GM10248 (cell line): ENCODE data around the gene BMPR1A.

ENCODE experiments used
- CTCF ChIA-PET: fragments of 300-600 bp; sonication (Branson Sonifier 250); formaldehyde crosslinking; extraction: SDS; loops from one replicate; lab custom pipeline; 2021; ENCODE audit warnings: antibody characterized with exemption; lab: Yijun Ruan, JAX
- POLR2A ChIA-PET: fragments of 350-650 bp; sonication (Branson Sonifier 250); formaldehyde crosslinking; extraction: SDS; loops from one replicate; lab custom pipeline; 2020; ENCODE audit warnings: antibody characterized with exemption; lab: Yijun Ruan, JAX
- DNase-seq: peaks from one replicate; pipeline ENCODE4 v3.0.0; 2012; ENCODE audit errors: extremely low spot score
- TF ChIP-seq, protein P1 (sequence below): IDR thresholded peaks from 2 replicates; pipeline ENCODE4 v1.5.1; 2012; ENCODE audit warnings: mild to moderate bottlenecking, low read depth; ENCODE audit errors: extremely low read depth, missing control alignments, control extremely low read depth

BMPR1A gene

DNA sequence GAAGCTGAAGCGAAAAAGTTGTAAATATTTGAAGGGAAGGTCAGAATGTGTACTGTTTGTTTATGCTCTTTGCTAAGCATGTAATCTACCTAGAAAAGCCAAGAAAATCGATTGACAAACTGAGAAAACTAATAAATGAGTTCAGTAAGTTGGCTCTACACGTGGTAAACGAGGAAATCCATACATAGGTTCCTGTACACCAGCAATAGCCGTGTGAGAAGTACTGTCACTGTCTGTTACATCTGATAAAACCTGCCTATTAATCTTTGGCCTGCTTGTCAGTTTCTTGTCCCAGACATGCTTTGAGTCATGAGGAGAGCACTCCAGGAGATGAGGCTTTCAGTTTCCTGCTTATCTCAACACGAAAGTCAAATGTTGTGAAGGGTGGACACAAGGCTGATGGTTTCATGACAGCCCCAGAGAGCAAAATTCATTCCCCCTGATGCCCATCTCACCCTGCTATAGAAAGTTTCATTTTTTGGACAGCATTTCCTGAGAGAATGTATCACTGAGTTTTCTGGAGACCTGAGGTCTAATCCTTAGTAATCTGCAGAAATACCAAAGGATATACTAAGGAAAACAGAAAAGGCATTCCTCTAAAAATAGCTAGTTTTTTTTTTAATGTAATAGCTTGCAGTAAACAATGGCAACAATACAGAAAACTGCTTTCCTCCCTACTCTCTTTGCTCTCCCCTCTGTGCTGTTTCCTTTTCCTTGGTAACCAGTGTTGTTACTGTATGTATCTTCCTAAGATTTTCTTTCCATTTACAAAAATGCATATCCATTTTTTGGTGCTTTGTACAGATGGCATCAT lies 18.8 kb downstream of the BMPR1A start:
- peak; percentile 46 for DNase-seq
- ChIA-PET POLR2A (no interaction called here), CTCF (interaction anchor here (0.8 to 1.3 kb wide), 4 partner anchors 10 to 88 kb away, joined by 3 read pairs; no protein-coding TSS in a partner anchor)
- TF ChIP-seq, protein P1, sequence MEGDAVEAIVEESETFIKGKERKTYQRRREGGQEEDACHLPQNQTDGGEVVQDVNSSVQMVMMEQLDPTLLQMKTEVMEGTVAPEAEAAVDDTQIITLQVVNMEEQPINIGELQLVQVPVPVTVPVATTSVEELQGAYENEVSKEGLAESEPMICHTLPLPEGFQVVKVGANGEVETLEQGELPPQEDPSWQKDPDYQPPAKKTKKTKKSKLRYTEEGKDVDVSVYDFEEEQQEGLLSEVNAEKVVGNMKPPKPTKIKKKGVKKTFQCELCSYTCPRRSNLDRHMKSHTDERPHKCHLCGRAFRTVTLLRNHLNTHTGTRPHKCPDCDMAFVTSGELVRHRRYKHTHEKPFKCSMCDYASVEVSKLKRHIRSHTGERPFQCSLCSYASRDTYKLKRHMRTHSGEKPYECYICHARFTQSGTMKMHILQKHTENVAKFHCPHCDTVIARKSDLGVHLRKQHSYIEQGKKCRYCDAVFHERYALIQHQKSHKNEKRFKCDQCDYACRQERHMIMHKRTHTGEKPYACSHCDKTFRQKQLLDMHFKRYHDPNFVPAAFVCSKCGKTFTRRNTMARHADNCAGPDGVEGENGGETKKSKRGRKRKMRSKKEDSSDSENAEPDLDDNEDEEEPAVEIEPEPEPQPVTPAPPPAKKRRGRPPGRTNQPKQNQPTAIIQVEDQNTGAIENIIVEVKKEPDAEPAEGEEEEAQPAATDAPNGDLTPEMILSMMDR, result no peak

DNA sequence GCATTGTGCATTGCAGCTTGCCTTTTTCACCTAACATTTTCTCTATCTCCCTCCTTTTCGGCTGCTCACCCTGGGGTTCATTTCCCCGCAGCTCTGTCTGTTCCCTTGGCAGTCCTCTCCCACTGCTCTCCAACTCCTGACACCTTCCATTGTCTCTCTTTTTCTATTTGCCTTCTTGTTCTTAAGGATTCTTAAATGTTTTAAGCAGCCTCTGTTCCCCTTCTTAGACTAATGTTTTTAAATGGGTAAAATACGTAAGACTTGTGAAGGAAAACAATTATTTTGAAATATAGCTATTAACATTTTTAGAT lies 19.4 kb downstream of the BMPR1A start:
- CTCF ChIA-PET, result interaction anchor here (0.8 to 1.2 kb wide), 3 partner anchors 9 to 87 kb away, joined by 3 read pairs; no protein-coding TSS in a partner anchor
- no peak for DNase-seq
- TF ChIP-seq, protein P1, result no peak
- POLR2A ChIA-PET, result no interaction called here

DNA sequence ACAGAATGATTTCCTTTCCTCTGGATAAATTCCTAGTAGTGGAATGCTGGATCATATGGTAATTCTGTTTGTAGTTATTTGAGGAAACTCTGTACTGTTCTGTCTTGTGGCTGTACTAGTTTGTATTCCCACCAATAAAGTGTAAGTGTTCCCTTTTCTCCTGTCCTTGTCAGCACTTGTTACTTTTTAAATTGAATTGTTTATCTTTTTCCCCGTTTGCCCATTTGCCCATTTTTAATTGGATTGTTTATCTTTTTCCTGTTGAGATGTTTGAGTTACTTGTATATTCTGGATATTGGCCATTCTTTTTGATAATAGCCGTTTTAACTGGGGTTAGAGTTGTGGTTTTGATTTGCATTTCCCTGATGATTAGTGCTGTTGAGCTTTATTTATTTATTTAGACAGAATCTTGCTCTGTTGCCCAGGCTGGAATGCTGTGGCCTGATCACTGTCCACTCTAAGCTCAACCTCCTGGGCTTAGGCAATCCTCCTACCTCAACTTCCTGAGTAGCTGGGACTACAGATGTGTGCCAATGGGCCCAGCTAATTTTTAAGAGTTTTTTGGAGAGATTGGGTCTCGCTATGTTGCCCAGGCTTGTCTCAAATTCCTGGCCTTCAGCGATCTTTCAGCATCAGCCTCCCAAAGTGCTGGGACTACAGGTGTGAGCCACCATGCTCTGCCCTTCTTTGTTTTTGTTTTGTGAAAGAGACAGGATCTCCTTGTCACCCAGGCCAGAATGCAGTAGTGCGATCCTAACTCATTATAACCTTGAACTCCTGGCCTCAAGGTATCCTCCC lies 23.0 kb downstream of the BMPR1A start:
- TF ChIP-seq, protein P1, result no peak
- ChIA-PET POLR2A (interaction anchor here (1.2 kb wide), 1 partner anchor 10 kb away, joined by 3 read pairs; no protein-coding TSS in a partner anchor), CTCF (interaction anchor here (0.9 kb wide), 1 partner anchor 9 kb away, joined by 3 read pairs; no protein-coding TSS in a partner anchor)
- no peak for DNase-seq

DNA sequence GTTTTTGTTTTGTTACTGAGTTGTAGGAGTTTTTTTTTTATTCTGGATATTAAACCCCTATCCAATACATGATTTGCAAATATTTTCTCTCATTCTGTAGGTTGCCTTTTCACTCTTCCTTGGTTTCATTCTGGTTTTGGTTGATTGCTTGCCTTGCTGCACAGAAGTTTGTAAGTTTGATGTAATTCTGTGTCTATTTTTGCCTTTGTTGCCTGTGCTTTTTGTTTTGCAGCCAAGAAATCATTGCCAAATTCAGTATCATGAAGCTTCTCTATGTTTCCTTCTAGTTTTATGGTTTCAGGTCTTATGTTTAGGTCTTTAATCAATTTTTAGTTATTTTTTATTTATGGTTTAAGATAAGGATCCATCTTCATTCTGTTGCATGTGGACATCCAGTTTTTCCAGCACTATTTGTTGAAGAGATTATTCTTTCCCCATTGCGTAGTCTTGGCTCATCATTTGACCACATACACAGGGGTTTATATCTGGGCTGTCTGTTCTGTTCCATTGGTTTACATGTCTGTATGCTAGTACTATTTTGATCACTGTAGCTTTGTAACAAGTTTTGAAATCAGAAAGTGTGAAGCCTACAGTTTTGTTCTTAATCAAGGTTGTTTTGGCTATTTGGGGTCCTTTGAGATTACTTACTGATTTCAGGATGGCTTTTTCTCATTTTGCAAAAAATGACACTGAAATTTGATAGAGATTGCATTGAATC lies 26.4 kb downstream of the BMPR1A start:
- ChIA-PET POLR2A (no interaction called here), CTCF (interaction anchor here (0.6 to 1.5 kb wide), 2 partner anchors 16 to 944 kb away, joined by 3 read pairs; no protein-coding TSS in a partner anchor)
- TF ChIP-seq, protein P1, result no peak
- peak; percentile 23 for DNase-seq

DNA sequence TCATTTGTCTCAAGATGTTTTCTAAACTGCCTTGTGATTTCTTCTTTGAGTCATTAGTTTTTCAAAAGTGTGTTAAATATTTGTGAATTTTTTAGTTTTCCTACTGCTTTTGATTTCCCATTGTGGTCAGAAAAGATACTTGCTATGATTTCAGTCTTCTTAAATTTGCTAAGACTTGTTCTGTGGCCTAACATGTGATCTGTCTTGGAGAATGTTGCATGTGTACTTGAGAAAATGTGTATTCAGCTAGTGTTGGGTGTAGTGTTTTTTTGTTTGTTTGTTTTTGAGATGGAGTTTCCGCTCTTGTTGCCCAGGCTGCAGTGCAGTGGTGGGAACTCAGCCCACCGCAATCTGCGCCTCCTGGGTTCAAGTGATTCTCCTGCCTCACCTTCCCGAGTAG lies 28.6 kb downstream of the BMPR1A start:
- CTCF ChIA-PET, result interaction anchor here (1.0 kb wide), 2 partner anchors 9 to 14 kb away, joined by 3 read pairs; no protein-coding TSS in a partner anchor
- no peak for DNase-seq
- TF ChIP-seq, protein P1, result no peak
- POLR2A ChIA-PET, result no interaction called here

DNA sequence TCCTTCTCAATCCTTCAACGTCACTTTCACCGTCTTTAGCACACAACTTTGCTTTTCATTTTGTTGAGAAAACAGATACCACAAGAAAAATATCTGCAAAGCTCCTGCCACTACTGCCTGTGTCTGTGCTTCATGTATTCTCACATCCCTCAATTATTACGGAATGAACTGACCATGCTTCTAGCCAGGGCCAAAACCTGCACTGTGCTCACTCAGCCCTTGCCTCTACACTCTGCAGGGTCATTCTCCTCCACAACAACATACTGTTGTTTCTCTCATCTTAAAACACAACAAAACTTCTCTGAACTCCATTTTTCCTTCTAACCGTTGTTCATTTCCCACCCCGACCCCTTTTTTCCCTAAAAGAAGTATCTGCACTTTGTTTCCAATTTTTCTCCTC lies 29.5 kb downstream of the BMPR1A start:
- DNase-seq, result no peak
- TF ChIP-seq, protein P1, result no peak
- POLR2A ChIA-PET, result no interaction called here
- CTCF ChIA-PET, result interaction anchor here (1.0 kb wide), 1 partner anchor 15 kb away, joined by 3 read pairs; no protein-coding TSS in a partner anchor
